H7 (cell line): ENCODE measurements around the gene MORC4. TPM values are rescaled to one million over a fixed set of nuclear protein-coding genes. Genes with fewer than 3 reads are reported as not detected.

Experiments used
- DNase-seq: peaks from one replicate; pipeline ENCODE4 v3.0.0; 2012
- H3K27me3 ChIP-seq: 2 replicates; pipeline ENCODE4 v1.6.0; 2011; ENCODE audit warnings: mild to moderate bottlenecking, low read length; ENCODE audit not compliant: control insufficient read depth, insufficient read depth
- H3K36me3 ChIP-seq: replicated peaks from 2 replicates; pipeline ENCODE4 v1.5.1; 2011; ENCODE audit warnings: low read length; ENCODE audit not compliant: control insufficient read depth, insufficient read depth
- H3K4me3 ChIP-seq: 2 replicates; pipeline ENCODE4 v1.5.1; 2011; ENCODE audit warnings: low read depth, mild to moderate bottlenecking, control low read depth, low read length, moderate library complexity; ENCODE audit not compliant: insufficient read depth
- total RNA-seq: library from RNA; depleted of rRNA; stranded (reverse); fragments of >200 nt; shearing (Covaris generic); gene quantifications from 2 replicates; pipeline ENCODE4 v1.2.3, GENCODE V29; 2014

Gene MORC4
- total RNA-seq, 1 experiment from 2014 or later: 2.7 TPM

GRCh38 chrX:106940068-106940467 lies 59.9 kb downstream of the MORC4 start:
- no peak for DNase-seq
- no peak overlapping the region for H3K4me3 ChIP-seq
- H3K27me3 ChIP-seq: no peaks in the 10 kb centered on the region
- peaks cover 4% of the 10 kb centered on the region for H3K36me3 ChIP-seq

GRCh38 chrX:106939566-106939965 lies 60.4 kb downstream of the MORC4 start:
- no peaks in the 10 kb centered on the region for H3K27me3 ChIP-seq
- no peak overlapping the region for H3K4me3 ChIP-seq
- peaks cover 4% of the 10 kb centered on the region for H3K36me3 ChIP-seq
- DNase-seq: no peak

GRCh38 chrX:106936246-106936645 lies 63.8 kb downstream of the MORC4 start:
- no peak overlapping the region for H3K4me3 ChIP-seq
- DNase-seq: no peak
- no peaks in the 10 kb centered on the region for H3K27me3 ChIP-seq
- peaks cover 1% of the 10 kb centered on the region for H3K36me3 ChIP-seq

GRCh38 chrX:106935175-106935574 lies 64.8 kb downstream of the MORC4 start:
- no peaks in the 10 kb centered on the region for H3K27me3 ChIP-seq
- DNase-seq: no peak
- no peak overlapping the region for H3K4me3 ChIP-seq
- H3K36me3 ChIP-seq: peaks cover 1% of the 10 kb centered on the region

- no peak for DNase-seq
- H3K4me3 ChIP-seq: no peak overlapping the region
- peaks cover 1% of the 10 kb centered on the region for H3K36me3 ChIP-seq
- no peaks in the 10 kb centered on the region; the same call in 1 of the 2 replicates for H3K27me3 ChIP-seq
Observed at GRCh38 chrX:106933538-106933961, 66.5 kb downstream of the MORC4 start.

- Histone ChIP-seq H3K27me3 (no peaks in the 10 kb centered on the region; the same call in 1 of the 2 replicates), H3K36me3 (peaks cover 1% of the 10 kb centered on the region), H3K4me3 (no peak overlapping the region)
- no peak for DNase-seq
Observed at GRCh38 chrX:106932960-106933537, 67.0 kb downstream of the MORC4 start.

- Histone ChIP-seq H3K36me3 (no peaks in the 10 kb centered on the region), H3K4me3 (no peak overlapping the region), H3K27me3 (no peaks in the 10 kb centered on the region; the same call in 1 of the 2 replicates)
- no peak for DNase-seq
Observed at GRCh38 chrX:106932492-106932923, 67.5 kb downstream of the MORC4 start.

GRCh38 chrX:106931831-106932491 lies 68.1 kb downstream of the MORC4 start:
- no peak overlapping the region for H3K4me3 ChIP-seq

GRCh38 chrX:106928227-106928626 lies 71.8 kb downstream of the MORC4 start:
- Histone ChIP-seq H3K27me3 (no peaks in the 10 kb centered on the region; the same call in 1 of the 2 replicates), H3K4me3 (no peak overlapping the region), H3K36me3 (no peaks in the 10 kb centered on the region)
- DNase-seq: no peak

More at GRCh38 chrX:106931831-106932491, 68.1 kb downstream of the MORC4 start:
- H3K36me3 ChIP-seq: no peaks in the 10 kb centered on the region
- no peak for DNase-seq
- H3K27me3 ChIP-seq: no peaks in the 10 kb centered on the region; the same call in 1 of the 2 replicates

GRCh38 chrX:106927700-106928099 lies 72.3 kb downstream of the MORC4 start:
- Histone ChIP-seq H3K27me3 (no peaks in the 10 kb centered on the region; the same call in 1 of the 2 replicates), H3K4me3 (no peak overlapping the region), H3K36me3 (no peaks in the 10 kb centered on the region)
- DNase-seq: no peak

- Histone ChIP-seq H3K36me3 (no peaks in the 10 kb centered on the region), H3K27me3 (no peaks in the 10 kb centered on the region; the same call in 1 of the 2 replicates), H3K4me3 (no peak overlapping the region)
- no peak for DNase-seq
Observed at GRCh38 chrX:106927023-106927422, 73.0 kb downstream of the MORC4 start.

GRCh38 chrX:106921637-106922036 lies 78.4 kb downstream of the MORC4 start:
- Histone ChIP-seq H3K27me3 (no peaks in the 10 kb centered on the region; the same call in 1 of the 2 replicates), H3K4me3 (no peak overlapping the region), H3K36me3 (no peaks in the 10 kb centered on the region)
- no peak for DNase-seq

GRCh38 chrX:106919932-106920452 lies 80.0 kb downstream of the MORC4 start, which contains the start of gene CLDN2:
CLDN2 (plus strand) TSS chrX:106920402; CDS start chrX:106928229, 7,827 bp downstream.
- Histone ChIP-seq H3K4me3 (no peak within 1 kb of the TSS), H3K27me3 (no peaks in the 10 kb centered on the region; the same call in 1 of the 2 replicates), H3K36me3 (no peaks in the 10 kb centered on the region)
- peak; percentile 71 for DNase-seq

- no peaks in the 10 kb centered on the region for H3K36me3 ChIP-seq
- no peak overlapping the region for H3K4me3 ChIP-seq
- DNase-seq: no peak
- no peaks in the 10 kb centered on the region; the same call in 1 of the 2 replicates for H3K27me3 ChIP-seq
Observed at GRCh38 chrX:106917830-106918500, 82.0 kb downstream of the MORC4 start.
